Stimulated activated CD4-positive, alpha-beta T cell treated with anti-CD3 and anti-CD28 coated beads, Interleukin-12 subunit alpha, Interleukin-12 subunit beta, amount 100 ng/mL, for 24 hours (primary cell): ENCODE measurements around the gene HOPX.
"Not testable (repeated sequence)": the region's sequence is repeated elsewhere in the genome, so short reads cannot be mapped to it uniquely, and the experiment has no call there.

ENCODE experiments used
- DNase-seq, 2 experiments: peaks; one replicate each; pipeline ENCODE4 v3.0.0-alpha.2; 2020; ENCODE audit warnings: low read depth in 2 of 2

Gene HOPX

GRCh38 chr4:56681158-56681852, at the start of gene HOPX:
Gene HOPX, minus strand, starts transcription at chr4:56681296. Its CDS starts 23,480 bp downstream, at chr4:56657816.
- DNase-seq = peak; percentile 29 to 60

GRCh38 chr4:56730097-56730496, 49.0 kb upstream of the HOPX start:
- DNase-seq = no peak

GRCh38 chr4:56728512-56728911, 47.4 kb upstream of the HOPX start:
- DNase-seq = no peak

- DNase-seq = no peak
Observed at GRCh38 chr4:56727150-56727549, 46.1 kb upstream of the HOPX start.

GRCh38 chr4:56726593-56726992, 45.5 kb upstream of the HOPX start:
- not testable (repeated sequence) for DNase-seq

GRCh38 chr4:56723659-56724230, 42.6 kb upstream of the HOPX start:
- no peak for DNase-seq

- peak; percentile 1 to 16 for DNase-seq
Observed at GRCh38 chr4:56723201-56723605, 42.1 kb upstream of the HOPX start.

- no peak for DNase-seq
Observed at GRCh38 chr4:56708146-56708545, 27.1 kb upstream of the HOPX start.

- no peak for DNase-seq
Observed at GRCh38 chr4:56705966-56706365, 24.9 kb upstream of the HOPX start.

GRCh38 chr4:56705334-56705733, 24.2 kb upstream of the HOPX start:
- no peak for DNase-seq

GRCh38 chr4:56704089-56704871, 23.2 kb upstream of the HOPX start:
- no peak for DNase-seq

GRCh38 chr4:56703378-56703777, 22.3 kb upstream of the HOPX start:
- DNase-seq = no peak

GRCh38 chr4:56701644-56702043, 20.5 kb upstream of the HOPX start:
- no peak for DNase-seq

- no peak for DNase-seq
Observed at GRCh38 chr4:56701161-56701480, 20.0 kb upstream of the HOPX start.

- no peak for DNase-seq
Observed at GRCh38 chr4:56699537-56700105, 18.5 kb upstream of the HOPX start.

GRCh38 chr4:56698329-56698728, 17.2 kb upstream of the HOPX start:
- no peak for DNase-seq

GRCh38 chr4:56696056-56696455, 15.0 kb upstream of the HOPX start:
- no peak for DNase-seq

- DNase-seq = not testable (repeated sequence)
Observed at GRCh38 chr4:56693476-56693875, 12.4 kb upstream of the HOPX start.

GRCh38 chr4:56692576-56692975, 11.5 kb upstream of the HOPX start:
- DNase-seq = no peak

- no peak for DNase-seq
Observed at GRCh38 chr4:56691425-56691824, 10.3 kb upstream of the HOPX start.

GRCh38 chr4:56690393-56690792, 9.3 kb upstream of the HOPX start:
- no peak for DNase-seq

- DNase-seq = no peak
Observed at GRCh38 chr4:56689201-56689969, 8.3 kb upstream of the HOPX start.
